IMR-90 (cell line): ENCODE measurements around the gene MIEF1. TPM values are rescaled to one million over a fixed set of nuclear protein-coding genes. Genes with fewer than 3 reads are reported as not detected.

Source experiments
- ATAC-seq: fragments of 200-7000 bp; cut with Tn5 transposase; 2 replicates; pipeline ENCODE4 v1.9.1; 2020; ENCODE audit warnings: low read depth, mild to moderate bottlenecking, moderate library complexity
- BruUV-seq: library from RNA; stranded (reverse); fragments of 400-500 nt; replicated peaks from 2 replicates; lab custom pipeline; 2021; lab: Mats Ljungman, UMichigan
- CTCF ChIA-PET: fragments of 300-600 bp; formaldehyde crosslinking; extraction: SDS; loops from one replicate; lab custom pipeline; 2021; ENCODE audit warnings: antibody characterized with exemption; lab: Yijun Ruan, JAX
- POLR2A ChIA-PET: fragments of 300-600 bp; sonication (Branson Sonifier 250); formaldehyde crosslinking; loops from one replicate; lab custom pipeline; 2022; ENCODE audit warnings: antibody characterized with exemption; ENCODE audit not compliant: unreplicated experiment; lab: Charles Lee
- DNase-seq: peaks from one replicate; pipeline ENCODE4 v3.0.0; 2013
- H2AFZ ChIP-seq: replicated peaks from 2 replicates; pipeline ENCODE3; 2013; ENCODE audit warnings: low read length, mild to moderate bottlenecking; ENCODE audit not compliant: poor library complexity
- H2AK5ac ChIP-seq: 2 replicates; pipeline ENCODE4 v1.6.1; 2013; ENCODE audit warnings: low read depth, low read length, inconsistent platforms
- H2AK9ac ChIP-seq: replicated peaks from 2 replicates; pipeline ENCODE3; 2013; ENCODE audit warnings: mild to moderate bottlenecking, low read depth, low read length, moderate library complexity; ENCODE audit not compliant: poor library complexity
- H2BK120ac ChIP-seq: 2 replicates; pipeline ENCODE4 v1.6.1; 2013; ENCODE audit warnings: low read depth, low read length, inconsistent platforms
- H2BK15ac ChIP-seq: 3 replicates; pipeline ENCODE4 v1.6.1; 2013; ENCODE audit warnings: low read depth, low read length, inconsistent platforms
- H2BK20ac ChIP-seq: 2 replicates; pipeline ENCODE4 v1.6.1; 2013; ENCODE audit warnings: low read depth, mild to moderate bottlenecking, inconsistent platforms, low read length, moderate library complexity
- H2BK5ac ChIP-seq: 2 replicates; pipeline ENCODE4 v1.6.1; 2013; ENCODE audit warnings: mild to moderate bottlenecking, low read depth, low read length, inconsistent platforms; ENCODE audit not compliant: poor library complexity, severe bottlenecking
- H3K14ac ChIP-seq: replicated peaks from 2 replicates; pipeline ENCODE4 v1.6.1; 2013; ENCODE audit warnings: low read depth, low read length, inconsistent platforms
- H3K18ac ChIP-seq: 2 replicates; pipeline ENCODE4 v1.6.1; 2013; ENCODE audit warnings: low read depth, low read length, control low read depth
- H3K23ac ChIP-seq: 2 replicates; pipeline ENCODE4 v1.6.1; 2013; ENCODE audit warnings: low read depth, low read length, inconsistent platforms
- H3K27ac ChIP-seq: 2 replicates; pipeline ENCODE4 v1.5.1; 2013; ENCODE audit warnings: mild to moderate bottlenecking, control low read depth, low read length; ENCODE audit not compliant: insufficient read depth
- H3K27me3 ChIP-seq: 2 replicates; pipeline ENCODE4 v1.6.1; 2013; ENCODE audit warnings: low read length; ENCODE audit not compliant: control insufficient read depth, insufficient read depth
- H3K36me3 ChIP-seq: 2 replicates; pipeline ENCODE4 v1.6.1; 2013; ENCODE audit warnings: low read length, mixed read lengths; ENCODE audit not compliant: control insufficient read depth, insufficient read depth
- H3K4ac ChIP-seq: 2 replicates; pipeline ENCODE4 v1.6.1; 2013; ENCODE audit warnings: low read depth, low read length, inconsistent platforms
- H3K4me1 ChIP-seq: 2 replicates; pipeline ENCODE4 v1.6.1; 2013; ENCODE audit warnings: low read length, mixed read lengths; ENCODE audit not compliant: control insufficient read depth, insufficient read depth
- H3K4me2 ChIP-seq: 2 replicates; pipeline ENCODE4 v1.6.1; 2013; ENCODE audit warnings: low read depth, mild to moderate bottlenecking, control low read depth, low read length, moderate library complexity
- H3K4me3 ChIP-seq: 2 replicates; pipeline ENCODE4 v1.5.1; 2013; ENCODE audit warnings: low read depth, mild to moderate bottlenecking, control low read depth, low read length, moderate library complexity; ENCODE audit not compliant: insufficient read depth
- H3K56ac ChIP-seq: 2 replicates; pipeline ENCODE4 v1.6.1; 2013; ENCODE audit warnings: low read length, inconsistent platforms; ENCODE audit not compliant: insufficient read depth; ENCODE audit errors: extremely low read depth
- H3K79me1 ChIP-seq, 2 experiments: 2 replicates each; pipeline ENCODE4 v1.6.1; 2013; ENCODE audit warnings: low read length in 2 of 2, inconsistent platforms in 1 of 2, low read depth in 1 of 2
- H3K9ac ChIP-seq: 2 replicates; pipeline ENCODE4 v1.6.1; 2013; ENCODE audit warnings: low read depth, low read length, control low read depth
- H3K9me1 ChIP-seq: 2 replicates; pipeline ENCODE4 v1.6.1; 2013; ENCODE audit warnings: low read length, inconsistent platforms; ENCODE audit not compliant: insufficient read depth
- H3K9me3 ChIP-seq: 2 replicates; pipeline ENCODE4 v1.6.1; 2013; ENCODE audit warnings: low read length; ENCODE audit not compliant: control insufficient read depth, insufficient read depth
- H4K20me1 ChIP-seq: 2 replicates; pipeline ENCODE4 v1.6.1; 2013; ENCODE audit warnings: low read length, inconsistent platforms; ENCODE audit not compliant: insufficient read depth
- H4K5ac ChIP-seq: 2 replicates; pipeline ENCODE4 v1.6.1; 2013; ENCODE audit warnings: mild to moderate bottlenecking, low read depth, low read length, control low read depth
- H4K8ac ChIP-seq, 2 experiments: 2 replicates each; pipeline ENCODE4 v1.6.1; 2013; ENCODE audit warnings: low read depth in 2 of 2, low read length in 2 of 2, control low read depth in 1 of 2, inconsistent platforms in 1 of 2
- H4K91ac ChIP-seq: 2 replicates; pipeline ENCODE4 v1.6.1; 2013; ENCODE audit warnings: low read depth, low read length, inconsistent platforms; ENCODE audit not compliant: insufficient read depth
- CEBPB ChIP-seq: IDR thresholded peaks from 2 replicates; pipeline ENCODE4 v1.6.1; 2012; ENCODE audit warnings: low read depth, low read length, improper control_type of control experiment
- CTCF ChIP-seq: conservative IDR thresholded peaks from 2 replicates; pipeline ENCODE4 v1.5.1; 2012; ENCODE audit warnings: mild to moderate bottlenecking, low read depth, low read length, improper control_type of control experiment
- FOS ChIP-seq: fragments of 150-350 bp; IDR thresholded peaks from 2 replicates; pipeline ENCODE4 v1.6.1; 2016; ENCODE audit warnings: low read depth, low read length
- MAFK ChIP-seq: IDR thresholded peaks from 2 replicates; pipeline ENCODE4 v1.6.1; 2012; ENCODE audit warnings: low read depth, low read length, improper control_type of control experiment
- MXI1 ChIP-seq: IDR thresholded peaks from 2 replicates; pipeline ENCODE4 v1.6.1; 2012; ENCODE audit warnings: low read depth, mild to moderate bottlenecking, low read length, moderate library complexity, borderline replicate concordance
- NFE2L2 ChIP-seq: fragments of 150-350 bp; IDR thresholded peaks from 2 replicates; pipeline ENCODE4 v1.6.1; 2016; ENCODE audit warnings: low read depth, mild to moderate bottlenecking, low read length
- RAD21 ChIP-seq: IDR thresholded peaks from 2 replicates; pipeline ENCODE4 v1.6.1; 2012; ENCODE audit warnings: low read length, improper control_type of control experiment
- SMC3 ChIP-seq: fragments of 150-350 bp; IDR thresholded peaks from 2 replicates; pipeline ENCODE4 v1.6.1; 2016; ENCODE audit warnings: low read depth, mild to moderate bottlenecking, antibody characterized with exemption, low read length, moderate library complexity
- WGBS, 2 experiments: methylation state at CpG; one replicate each; pipeline versions ENCODE4 v1.1.5 to v1.1.7; 2013; ENCODE audit warnings: missing lambda C conversion rate in 2 of 2; ENCODE audit not compliant: insufficient read length in 1 of 2; ENCODE audit errors: extremely low coverage in 2 of 2; 5-methylcytosine and 5-hydroxymethylcytosine counted together
- dilution Hi-C: fragments of 300-500 bp; cut with HindIII; formaldehyde crosslinking; loops from one replicate; pipeline ENCODE4 v1.14.3; 2018; ENCODE audit warnings: low sequenced_read_pairs; ENCODE audit not compliant: unreplicated experiment
- in situ Hi-C: fragments of 300-500 bp; cut with MboI; formaldehyde crosslinking; loops from 3 replicates; pipeline ENCODE4 v1.14.3; 2019; ENCODE audit warnings: low sequenced_read_pairs, inconsistent platforms, mixed read lengths
- intact Hi-C: fragments of 100-400 bp; cut with micrococcal nuclease; formaldehyde crosslinking; loops from 2 replicates; pipeline ENCODE4 v1.10.0; 2022
- polyA plus RNA-seq, 3 experiments: library from polyadenylated mRNA; depleted of rRNA; stranded (reverse); fragments of >200 nt; gene quantifications; 2 replicates each; pipeline ENCODE4 v1.2.3, GENCODE V29; 2012; ENCODE audit warnings: low replicate concordance in 1 of 3
- total RNA-seq: library from RNA; depleted of rRNA; stranded (reverse); fragments of >200 nt; gene quantifications from 2 replicates; pipeline ENCODE4 v1.2.3, GENCODE V29; 2012

The MIEF1 gene
- total and polyA plus RNA-seq, 2 of the 4 experiments (the other 2 are of a cell fraction) = 9.7 to 16.9 TPM

GRCh38 chr22:39514373-39514973 lies 12.4 kb downstream of the MIEF1 start:
- 68% methylated on average over 3 of the region's 8 CpGs; no CpG with 5 or more reads in 1 of the 2 experiments for WGBS, 2 experiments
- ATAC-seq (peak; percentile 67), DNase-seq (peak; percentile 34)
- H3K4me1 ChIP-seq = peaks cover 4% of the 10 kb centered on the region
- H3K79me1 ChIP-seq = peaks cover 47 to 70% of the 10 kb centered on the region in 2 experiments
- no peak overlapping the region for H3K56ac ChIP-seq
- H3K4ac ChIP-seq = no peak overlapping the region
- no peaks in the 10 kb centered on the region for H3K27me3 ChIP-seq
- H3K36me3 ChIP-seq = peaks cover 46% of the 10 kb centered on the region
- H3K14ac ChIP-seq = no peak overlapping the region
- no peak overlapping the region for H2AK9ac ChIP-seq
- no peak overlapping the region for H4K8ac ChIP-seq
- TF ChIP-seq FOS (no peak), CTCF (peak; percentile 79), NFE2L2 (no peak), MXI1 (no peak), MAFK (no peak), RAD21 (peak; percentile 68), SMC3 (peak; percentile 82), CEBPB (peak; percentile 40; the same call in 1 of the 2 replicates)
- no peak overlapping the region for H2BK15ac ChIP-seq
- H3K23ac ChIP-seq = no peak overlapping the region
- no peak overlapping the region; the same call in 1 of the 2 replicates for H2AK5ac ChIP-seq
- no peak overlapping the region for H4K5ac ChIP-seq
- H3K9me3 ChIP-seq = no peaks in the 10 kb centered on the region
- H3K18ac ChIP-seq = no peak overlapping the region
- CTCF ChIA-PET = interaction anchor here (0.6 to 1.9 kb wide), 6 partner anchors 11 to 401 kb away, joined by 3 to 6 read pairs (median 4); partner anchors contain the start of gene TAB1
- no peak overlapping the region for H3K4me2 ChIP-seq
- no peak overlapping the region for H2BK5ac ChIP-seq
- intact Hi-C loops = no loop called here
- no TSS peak for BruUV-seq
- dilution Hi-C loops = no loop called here
- no peak overlapping the region for H3K4me3 ChIP-seq
- no peak overlapping the region for H4K91ac ChIP-seq
- H2BK20ac ChIP-seq = no peak overlapping the region
- peaks cover 26% of the 10 kb centered on the region for H4K20me1 ChIP-seq
- POLR2A ChIA-PET = no interaction called here
- H3K27ac ChIP-seq = no peak overlapping the region
- H2AFZ ChIP-seq = no peak overlapping the region
- in situ Hi-C loops = loop anchor here (5.0 to 10.0 kb wide), 2 partner anchors 110 to 347 kb away; no protein-coding TSS in a partner anchor
- H2BK120ac ChIP-seq = no peak overlapping the region
- H3K9me1 ChIP-seq = no peaks in the 10 kb centered on the region
- H3K9ac ChIP-seq = no peak overlapping the region
